ENCODE data around the gene DPM1. TPM values are rescaled to one million over a fixed set of nuclear protein-coding genes. Genes with fewer than 3 reads are reported as not detected.
"Not testable (repeated sequence)": the region's sequence is repeated elsewhere in the genome, so short reads cannot be mapped to it uniquely, and the experiment has no call there.

The DPM1 gene
- polyA plus RNA-seq, 3 donors: 55.8 to 60.6 (median 57.0) TPM

GRCh38 chr20:50983321-50983720, 25.0 kb upstream of the DPM1 start:
- DNase-seq: no peak

- no peak for DNase-seq
Measured at GRCh38 chr20:50982363-50982762, 24.0 kb upstream of the DPM1 start.

- DNase-seq: no peak
Measured at GRCh38 chr20:50981714-50982048, 23.3 kb upstream of the DPM1 start.

GRCh38 chr20:50980851-50981713, 22.8 kb upstream of the DPM1 start:
- no peak for DNase-seq

- no peak for DNase-seq
Measured at GRCh38 chr20:50980071-50980681, 21.8 kb upstream of the DPM1 start.

GRCh38 chr20:50978533-50978932, 20.2 kb upstream of the DPM1 start:
- not testable (repeated sequence) for DNase-seq

- no peak for DNase-seq
Measured at GRCh38 chr20:50977066-50978021, 19.0 kb upstream of the DPM1 start.

- DNase-seq: no peak
Measured at GRCh38 chr20:50975701-50976330, 17.5 kb upstream of the DPM1 start.

- DNase-seq: no peak
Measured at GRCh38 chr20:50969912-50970311, 11.6 kb upstream of the DPM1 start.

- DNase-seq: no peak
Measured at GRCh38 chr20:50969435-50969834, 11.1 kb upstream of the DPM1 start.

- DNase-seq: no peak
Measured at GRCh38 chr20:50968289-50968688, 10.0 kb upstream of the DPM1 start.

GRCh38 chr20:50967586-50967985, 9.3 kb upstream of the DPM1 start:
- DNase-seq: peak; percentile 84

GRCh38 chr20:50959543-50960126, 1.3 kb upstream of the DPM1 start:
- no peak for DNase-seq

GRCh38 chr20:50958615-50959542, 547 bp upstream of the DPM1 start, which contains the start of gene MOCS3:
TSS of gene MOCS3 (plus strand) at chr20:50958818. CDS start at chr20:50958843, 25 bp downstream.
- DNase-seq: peak; percentile 93

GRCh38 chr20:50957276-50957675, 1.1 kb downstream of the DPM1 start:
- DNase-seq: no peak

GRCh38 chr20:50953821-50954220, 4.5 kb downstream of the DPM1 start:
- DNase-seq: no peak

GRCh38 chr20:50953196-50953595, 5.1 kb downstream of the DPM1 start:
- DNase-seq: no peak

- DNase-seq: no peak
Measured at GRCh38 chr20:50948132-50948785, 10.1 kb downstream of the DPM1 start.

GRCh38 chr20:50943069-50943468, 15.3 kb downstream of the DPM1 start:
- DNase-seq: no peak

- no peak for DNase-seq
Measured at GRCh38 chr20:50933589-50933988, 24.7 kb downstream of the DPM1 start.
